AG09309 (cell line): ENCODE data around the gene RNF208.

Experiments used
- DNase-seq: peaks from one replicate; pipeline ENCODE4 v3.0.0-alpha.2; 2010; ENCODE audit warnings: low read depth
- H3K4me3 ChIP-seq: 2 replicates; pipeline ENCODE4 v1.5.1; 2011; ENCODE audit warnings: mild to moderate bottlenecking, low read depth, low read length, moderate library complexity; ENCODE audit not compliant: control insufficient read depth
- TF ChIP-seq, protein P1 (sequence below): IDR thresholded peaks from 2 replicates; pipeline ENCODE4 v1.5.1; 2011; ENCODE audit warnings: mild to moderate bottlenecking, low read depth, low read length, inconsistent platforms; ENCODE audit not compliant: insufficient read depth, control insufficient read depth; ENCODE audit errors: missing control alignments

The RNF208 gene

DNA sequence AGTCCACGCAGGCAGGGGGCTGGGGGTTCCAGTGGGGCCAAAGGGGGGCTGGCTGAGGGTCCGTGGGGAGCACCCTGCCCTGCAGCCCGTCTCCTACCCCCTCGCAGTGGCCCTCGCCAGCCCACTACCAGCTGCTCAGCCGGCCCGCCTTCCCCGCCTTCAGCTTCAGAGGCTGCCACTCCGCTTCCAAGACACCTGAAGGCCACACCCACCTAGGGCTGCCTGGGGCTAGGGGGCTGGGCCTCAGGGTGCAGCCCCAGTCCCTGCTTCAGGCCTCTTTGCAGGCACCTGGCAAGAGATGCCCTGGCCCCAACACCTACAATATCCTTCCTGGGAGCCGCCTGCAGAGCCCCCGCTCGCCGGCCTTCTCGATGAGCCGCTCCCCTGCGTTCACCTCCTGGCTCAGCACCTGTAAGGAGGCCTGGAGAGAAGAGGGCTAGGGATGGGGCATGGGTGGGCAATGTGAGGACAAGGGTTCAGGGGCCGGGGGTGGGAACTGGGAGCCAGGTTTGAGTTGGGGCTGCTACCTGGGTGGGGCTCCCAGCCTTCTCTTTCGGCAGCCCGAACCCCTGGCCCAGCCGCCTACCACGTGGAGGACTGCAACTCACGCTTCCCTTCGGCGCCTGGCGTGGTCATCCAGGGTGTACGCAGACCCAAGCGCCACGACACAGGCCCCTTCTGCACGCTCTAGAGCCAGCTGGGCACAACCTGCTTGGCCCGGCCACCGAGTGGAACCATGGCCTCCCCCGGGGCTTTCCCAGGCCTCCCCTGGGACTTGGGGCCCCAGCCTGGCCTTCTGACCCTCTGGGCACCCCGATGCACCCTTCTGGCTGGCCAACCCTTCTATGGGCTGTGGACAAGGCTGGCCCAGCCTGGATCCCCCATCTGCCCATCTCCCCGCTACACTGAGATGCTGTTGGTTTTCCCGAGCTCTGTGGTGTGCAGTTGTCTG lies 30.8 kb upstream of the RNF208 start:
- no peak overlapping the region for H3K4me3 ChIP-seq
- no peak for DNase-seq
- TF ChIP-seq, protein P1, sequence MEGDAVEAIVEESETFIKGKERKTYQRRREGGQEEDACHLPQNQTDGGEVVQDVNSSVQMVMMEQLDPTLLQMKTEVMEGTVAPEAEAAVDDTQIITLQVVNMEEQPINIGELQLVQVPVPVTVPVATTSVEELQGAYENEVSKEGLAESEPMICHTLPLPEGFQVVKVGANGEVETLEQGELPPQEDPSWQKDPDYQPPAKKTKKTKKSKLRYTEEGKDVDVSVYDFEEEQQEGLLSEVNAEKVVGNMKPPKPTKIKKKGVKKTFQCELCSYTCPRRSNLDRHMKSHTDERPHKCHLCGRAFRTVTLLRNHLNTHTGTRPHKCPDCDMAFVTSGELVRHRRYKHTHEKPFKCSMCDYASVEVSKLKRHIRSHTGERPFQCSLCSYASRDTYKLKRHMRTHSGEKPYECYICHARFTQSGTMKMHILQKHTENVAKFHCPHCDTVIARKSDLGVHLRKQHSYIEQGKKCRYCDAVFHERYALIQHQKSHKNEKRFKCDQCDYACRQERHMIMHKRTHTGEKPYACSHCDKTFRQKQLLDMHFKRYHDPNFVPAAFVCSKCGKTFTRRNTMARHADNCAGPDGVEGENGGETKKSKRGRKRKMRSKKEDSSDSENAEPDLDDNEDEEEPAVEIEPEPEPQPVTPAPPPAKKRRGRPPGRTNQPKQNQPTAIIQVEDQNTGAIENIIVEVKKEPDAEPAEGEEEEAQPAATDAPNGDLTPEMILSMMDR, result no peak

DNA sequence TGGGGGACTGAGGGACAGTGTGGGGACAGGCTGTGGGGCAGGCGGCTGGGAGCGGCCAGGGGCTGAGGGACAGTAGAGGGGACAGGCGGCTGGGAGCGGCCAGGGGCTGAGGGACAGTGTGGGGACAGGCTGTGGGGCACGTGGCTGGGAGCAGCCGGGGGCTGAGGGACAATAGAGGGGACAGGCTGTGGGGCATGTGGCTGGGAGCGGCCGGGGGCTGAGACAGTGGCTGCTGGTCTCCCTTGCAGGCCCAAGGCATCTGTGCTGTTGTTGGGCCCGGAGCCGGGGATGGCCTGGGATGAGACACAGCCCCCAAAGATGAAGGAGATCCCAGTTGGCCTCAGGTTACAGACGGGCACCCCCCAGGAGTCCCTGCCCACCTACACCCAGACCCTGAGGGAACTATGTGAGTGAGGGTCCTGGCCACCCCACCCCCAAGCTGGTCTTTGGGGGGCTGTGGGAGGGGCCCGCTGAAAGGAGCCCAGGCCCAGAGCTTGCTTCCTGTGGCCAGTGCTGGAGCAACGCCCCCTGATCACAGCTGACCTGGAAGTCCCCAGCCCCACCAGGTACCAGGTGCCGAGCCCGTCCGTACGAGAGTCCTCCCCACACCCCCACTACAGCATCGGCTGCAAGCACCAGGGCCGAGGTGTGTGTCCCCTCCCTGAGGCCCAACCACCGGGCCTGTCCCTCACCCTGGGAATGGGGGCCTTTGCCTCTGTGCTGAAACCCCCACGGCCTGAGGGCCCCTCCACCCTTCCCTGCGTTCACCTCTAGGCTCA lies 29.6 kb upstream of the RNF208 start:
- DNase-seq, result no peak
- H3K4me3 ChIP-seq, result no peak overlapping the region
- TF ChIP-seq, protein P1, result no peak

DNA sequence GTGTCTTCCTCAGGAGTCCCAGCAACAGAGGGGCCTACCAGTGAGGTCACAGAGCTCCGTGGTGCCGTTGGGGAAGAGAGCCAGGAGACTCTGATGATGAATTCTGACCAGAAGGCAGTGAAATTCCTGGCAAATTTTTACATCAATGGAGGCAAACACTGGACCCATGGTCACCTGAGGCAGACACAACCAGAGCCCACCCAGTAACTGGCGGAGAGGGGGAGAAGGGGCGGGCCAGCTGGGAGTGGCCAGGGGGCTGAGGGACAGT lies 29.1 kb upstream of the RNF208 start, which contains the start of gene STPG3:
TSS of gene STPG3 (plus strand) at position 93 of the 268 bp plus-strand sequence. CDS start at position 94, 1 bp downstream.
- no peak within 1 kb of the TSS for H3K4me3 ChIP-seq
- TF ChIP-seq, protein P1, result no peak
- DNase-seq, result no peak

DNA sequence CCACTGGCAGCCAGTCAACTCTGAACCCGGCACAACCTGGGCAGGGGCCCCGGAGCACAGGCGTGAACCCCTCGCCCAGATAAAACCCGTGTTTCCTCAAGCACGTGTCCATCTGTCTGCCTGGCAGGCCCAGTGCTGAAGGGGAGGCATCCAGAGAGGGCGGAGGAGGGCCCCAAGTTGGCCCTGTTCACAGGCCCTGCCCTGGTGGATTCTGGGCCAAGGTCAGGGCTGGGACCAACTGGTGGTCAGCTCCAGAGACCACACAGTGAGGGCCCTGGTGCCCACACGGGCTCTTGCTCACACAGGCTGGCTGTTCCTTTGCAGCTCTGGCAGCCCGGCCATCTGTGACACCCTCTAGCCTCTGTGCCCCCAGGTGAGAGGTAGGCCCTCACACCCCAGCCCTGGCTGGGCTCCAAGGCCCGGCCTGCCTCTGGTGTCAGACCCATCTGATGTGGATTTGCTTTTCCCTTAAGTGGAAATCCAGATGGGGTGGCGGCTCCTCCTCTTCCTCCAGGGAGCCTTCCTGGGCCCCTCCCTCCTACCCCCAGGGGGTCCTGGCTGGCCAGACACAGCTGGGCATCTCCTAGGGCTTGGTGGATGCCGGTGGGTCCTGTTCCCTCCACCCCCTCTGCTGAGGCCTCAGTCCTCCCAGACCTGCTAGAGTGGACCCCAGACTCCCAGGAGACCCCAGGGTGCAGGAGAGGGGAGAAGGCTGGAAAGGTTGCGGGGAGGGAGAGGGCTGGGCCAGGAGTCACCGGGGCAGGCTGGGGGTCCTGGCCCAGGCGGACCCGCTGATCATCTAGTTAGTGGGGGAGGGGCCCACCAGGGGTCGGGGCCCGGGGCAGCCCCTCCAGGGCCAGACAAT lies 28.5 kb upstream of the RNF208 start:
- H3K4me3 ChIP-seq, result no peak overlapping the region
- no peak for DNase-seq
- TF ChIP-seq, protein P1, result no peak

DNA sequence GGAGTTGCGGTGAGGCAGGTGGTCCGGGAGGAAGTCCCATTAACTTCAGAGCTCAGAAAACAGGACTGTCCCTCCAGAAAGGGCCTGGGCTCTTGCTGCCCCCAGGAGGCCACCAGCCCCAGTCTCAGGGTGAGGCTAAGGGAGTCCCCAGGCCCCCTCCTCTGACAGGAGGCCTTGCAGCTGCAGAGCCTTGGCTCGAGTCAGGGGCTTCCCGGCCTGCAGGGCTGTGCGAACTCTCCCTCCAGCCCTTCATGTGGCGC lies 25.8 kb upstream of the RNF208 start:
- no peak overlapping the region for H3K4me3 ChIP-seq
- TF ChIP-seq, protein P1, result no peak
- no peak for DNase-seq
